HepG2 (cell line): ENCODE data around the gene SAP130. TPM values are rescaled to one million over a fixed set of nuclear protein-coding genes. Genes with fewer than 3 reads are reported as not detected.
A peak's percentile ranks its signal among the peaks of the same experiment; 100 is the strongest.

Experiments used
- AKNA ChIP-seq: sonication (generic); formaldehyde crosslinking; IDR thresholded peaks from 2 replicates; pipeline ENCODE4 v1.4.0; 2020; ENCODE audit warnings: missing genetic modification reagents, borderline replicate concordance
- ATF2 ChIP-seq: sonication (generic); formaldehyde crosslinking; IDR thresholded peaks from 2 replicates; pipeline ENCODE4 v1.4.0; 2020; ENCODE audit warnings: missing genetic modification reagents
- ATF3 ChIP-seq: sonication (generic); formaldehyde crosslinking; IDR thresholded peaks from 2 replicates; pipeline ENCODE4 v1.4.0; 2020; ENCODE audit warnings: missing genetic modification reagents
- ELF1 ChIP-seq: sonication (generic); formaldehyde crosslinking; IDR thresholded peaks from 2 replicates; pipeline ENCODE4 v1.4.0; 2020; ENCODE audit warnings: missing genetic modification reagents
- ESRRA ChIP-seq: sonication (generic); formaldehyde crosslinking; IDR thresholded peaks from 2 replicates; pipeline ENCODE4 v1.5.1; 2020; ENCODE audit warnings: mild to moderate bottlenecking, low read depth, missing genetic modification reagents
- ETV6 ChIP-seq: sonication (generic); formaldehyde crosslinking; conservative IDR thresholded peaks from 2 replicates; pipeline ENCODE4 v1.4.0; 2020; ENCODE audit warnings: missing genetic modification reagents
- GFI1 ChIP-seq: sonication (generic); formaldehyde crosslinking; IDR thresholded peaks from 2 replicates; pipeline ENCODE4 v1.5.0; 2020; ENCODE audit warnings: missing genetic modification reagents, mild to moderate bottlenecking, borderline replicate concordance
- KLF11 ChIP-seq: IDR thresholded peaks from 2 replicates; pipeline ENCODE4 v1.6.1; 2016; ENCODE audit warnings: missing compliant biosample characterization
- KLF6 ChIP-seq: IDR thresholded peaks from 2 replicates; pipeline ENCODE4 v1.8.0; 2016; ENCODE audit warnings: missing biosample characterization, missing genetic modification reagents
- NFATC3 ChIP-seq: sonication (generic); formaldehyde crosslinking; IDR thresholded peaks from 2 replicates; pipeline ENCODE4 v1.5.1; 2020; ENCODE audit warnings: mild to moderate bottlenecking, missing genetic modification reagents
- SPEN ChIP-seq: sonication (generic); formaldehyde crosslinking; IDR thresholded peaks from 2 replicates; pipeline ENCODE4 v1.5.1; 2020; ENCODE audit warnings: low read depth, mild to moderate bottlenecking, missing genetic modification reagents
- SRSF1 ChIP-seq: fragments of 200-400 bp; formaldehyde crosslinking; optimal IDR thresholded peaks from 2 replicates; pipeline ENCODE3; 2017; ENCODE audit warnings: mild to moderate bottlenecking, low read depth, low read length, moderate library complexity
- THAP9 ChIP-seq: sonication (generic); formaldehyde crosslinking; IDR thresholded peaks from 2 replicates; pipeline ENCODE4; 2020; ENCODE audit warnings: missing genetic modification reagents, mild to moderate bottlenecking, borderline replicate concordance
- ZNF350 ChIP-seq: sonication (generic); formaldehyde crosslinking; IDR thresholded peaks from 2 replicates; pipeline ENCODE4 v1.4.0; 2020; ENCODE audit warnings: mild to moderate bottlenecking, low read depth, missing genetic modification reagents, borderline replicate concordance
- ZNF557 ChIP-seq: sonication (generic); formaldehyde crosslinking; IDR thresholded peaks from 2 replicates; pipeline ENCODE4 v1.4.0; 2020; ENCODE audit warnings: missing genetic modification reagents
- ZNF562 ChIP-seq: sonication (generic); formaldehyde crosslinking; IDR thresholded peaks from 2 replicates; pipeline ENCODE4 v1.8.0; 2022; ENCODE audit warnings: missing genetic modification reagents, borderline replicate concordance
- ZNF775 ChIP-seq: sonication (generic); formaldehyde crosslinking; IDR thresholded peaks from 2 replicates; pipeline ENCODE4 v1.4.0; 2020; ENCODE audit warnings: missing genetic modification reagents, mild to moderate bottlenecking, moderate library complexity, borderline replicate concordance
- ZSCAN22 ChIP-seq: sonication (generic); formaldehyde crosslinking; IDR thresholded peaks from 2 replicates; pipeline ENCODE4 v1.4.0; 2020; ENCODE audit warnings: mild to moderate bottlenecking, missing genetic modification reagents
- ZSCAN25 ChIP-seq: sonication (generic); formaldehyde crosslinking; IDR thresholded peaks from 2 replicates; pipeline ENCODE4 v1.8.0; 2022; ENCODE audit warnings: mild to moderate bottlenecking, missing genetic modification reagents
- polyA plus RNA-seq, 8 experiments: library from polyadenylated mRNA; depleted of rRNA in 3 of 8; stranded (reverse) in 7 of 8; unstranded in 1 of 8; fragments of >200 nt; fragmentation: Illumina TruSeq in 4 of 8; extraction: Trizol in 4 of 8; gene quantifications; 2 replicates each; pipeline versions ENCODE4 v1.2.1 to v1.2.3, GENCODE V29; 2011 to 2016; ENCODE audit warnings: low read depth in 4 of 8, missing spikeins in 1 of 8, mixed read lengths in 1 of 8; ENCODE audit not compliant: insufficient read depth in 1 of 8
- total RNA-seq, 5 experiments: library from RNA; depleted of rRNA; stranded (reverse); fragments of >200 nt; fragmentation: Illumina TruSeq; extraction: Trizol; gene quantifications; 2 replicates each; pipeline ENCODE4 v1.2.3, GENCODE V29; 2016; ENCODE audit warnings: low read depth in 1 of 5

The SAP130 gene
- total and polyA plus RNA-seq, 2 of the 13 experiments (the other 11 are each of a cell fraction or from before 2014, with no cell fraction given), result 11.1 to 18.6 TPM

- TF ChIP-seq THAP9 (peak; percentile 69; the same call in 1 of the 2 replicates), KLF11 (peak; percentile 55; the same call in 1 of the 2 replicates), ZSCAN22 (CRISPR knock-in tag) (peak; percentile 71; the same call in 1 of the 2 replicates), SRSF1 (peak; percentile 10), ETV6 (CRISPR knock-in tag) (0 out of 2 replicates have a peak, but pooled peaks have one; percentile 24), ZNF562 (CRISPR knock-in tag) (no peak), ATF3 (CRISPR knock-in tag) (0 out of 2 replicates have a peak, but pooled peaks have one; percentile 9), ZNF775 (CRISPR knock-in tag) (peak; percentile 53; the same call in 1 of the 2 replicates), ELF1 (peak; percentile 84), SPEN (peak; percentile 54), GFI1 (CRISPR knock-in tag) (no peak; the same call in 1 of the 2 replicates), ZNF350 (CRISPR knock-in tag) (peak; percentile 52), ESRRA (CRISPR knock-in tag) (no peak), ZNF557 (CRISPR knock-in tag) (0 out of 2 replicates have a peak, but pooled peaks have one; percentile 61), AKNA (no peak), KLF6 (CRISPR knock-in tag) (peak; percentile 64; the same call in 1 of the 2 replicates), NFATC3 (CRISPR knock-in tag) (peak; percentile 92), ZSCAN25 (peak; percentile 51), ATF2 (CRISPR knock-in tag) (peak; percentile 51; the same call in 1 of the 2 replicates)
Observed at GRCh38 chr2:128027801-128028667, at the start of gene SAP130 (continued).
